Cerebellar cortex (tissue), 1 donor: ENCODE data around the gene F10.

Experiments used
- DNase-seq: peaks from one replicate; pipeline ENCODE4 v3.0.0-alpha.2; 2015; ENCODE audit warnings: low spot score

Gene F10

GRCh38 chr13:113137691-113138298, 15.2 kb downstream of the F10 start:
- DNase-seq: no peak

GRCh38 chr13:113138792-113139551, 16.4 kb downstream of the F10 start:
- DNase-seq: peak; percentile 39

- DNase-seq: no peak
These were observed 17.0 kb downstream of the F10 start for GRCh38 chr13:113139577-113139976.

- no peak for DNase-seq
These were observed 18.3 kb downstream of the F10 start for GRCh38 chr13:113140677-113141600.

- no peak for DNase-seq
These were observed 19.0 kb downstream of the F10 start for GRCh38 chr13:113141601-113141970.

- no peak for DNase-seq
These were observed 20.3 kb downstream of the F10 start for GRCh38 chr13:113142876-113143275.

- DNase-seq: no peak
These were observed 21.1 kb downstream of the F10 start for GRCh38 chr13:113143466-113144254.

GRCh38 chr13:113144255-113144629, 21.6 kb downstream of the F10 start:
- no peak for DNase-seq

GRCh38 chr13:113145496-113145895, 22.9 kb downstream of the F10 start:
- DNase-seq: no peak

GRCh38 chr13:113145911-113146598, 23.5 kb downstream of the F10 start:
- DNase-seq: no peak

GRCh38 chr13:113146750-113147149, 24.2 kb downstream of the F10 start:
- no peak for DNase-seq

- DNase-seq: peak; percentile 40
These were observed 24.6 kb downstream of the F10 start for GRCh38 chr13:113147206-113147605.

- no peak for DNase-seq
These were observed 25.8 kb downstream of the F10 start for GRCh38 chr13:113148407-113148806.

- DNase-seq: no peak
These were observed 26.4 kb downstream of the F10 start for GRCh38 chr13:113148940-113149503.

GRCh38 chr13:113149711-113150549, 27.3 kb downstream of the F10 start:
- no peak for DNase-seq

- DNase-seq: no peak
These were observed 28.2 kb downstream of the F10 start for GRCh38 chr13:113150550-113151365.

- no peak for DNase-seq
These were observed 29.4 kb downstream of the F10 start for GRCh38 chr13:113151745-113152690.

GRCh38 chr13:113152691-113152983, 30.0 kb downstream of the F10 start:
- DNase-seq: no peak
